Measurements from ENCODE around the gene SLC38A4. TPM values are rescaled to one million over a fixed set of nuclear protein-coding genes. Genes with fewer than 3 reads are reported as not detected.

Gene SLC38A4, protein sequence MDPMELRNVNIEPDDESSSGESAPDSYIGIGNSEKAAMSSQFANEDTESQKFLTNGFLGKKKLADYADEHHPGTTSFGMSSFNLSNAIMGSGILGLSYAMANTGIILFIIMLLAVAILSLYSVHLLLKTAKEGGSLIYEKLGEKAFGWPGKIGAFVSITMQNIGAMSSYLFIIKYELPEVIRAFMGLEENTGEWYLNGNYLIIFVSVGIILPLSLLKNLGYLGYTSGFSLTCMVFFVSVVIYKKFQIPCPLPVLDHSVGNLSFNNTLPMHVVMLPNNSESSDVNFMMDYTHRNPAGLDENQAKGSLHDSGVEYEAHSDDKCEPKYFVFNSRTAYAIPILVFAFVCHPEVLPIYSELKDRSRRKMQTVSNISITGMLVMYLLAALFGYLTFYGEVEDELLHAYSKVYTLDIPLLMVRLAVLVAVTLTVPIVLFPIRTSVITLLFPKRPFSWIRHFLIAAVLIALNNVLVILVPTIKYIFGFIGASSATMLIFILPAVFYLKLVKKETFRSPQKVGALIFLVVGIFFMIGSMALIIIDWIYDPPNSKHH
- 0.16 to 0.42 TPM (median 0.23 TPM) in 5 replicates for total RNA-seq (2022; extraction: Qiagen RNA extraction)

GRCh38 chr12:46825591-46826414 lies at the start of gene SLC38A4:
Gene SLC38A4, minus strand, starts transcription at chr12:46825997. Its CDS starts 32,926 bp downstream, at chr12:46793071.

